ENCODE results near the gene MEIOSIN.

- TF ChIP-seq, protein P1, sequence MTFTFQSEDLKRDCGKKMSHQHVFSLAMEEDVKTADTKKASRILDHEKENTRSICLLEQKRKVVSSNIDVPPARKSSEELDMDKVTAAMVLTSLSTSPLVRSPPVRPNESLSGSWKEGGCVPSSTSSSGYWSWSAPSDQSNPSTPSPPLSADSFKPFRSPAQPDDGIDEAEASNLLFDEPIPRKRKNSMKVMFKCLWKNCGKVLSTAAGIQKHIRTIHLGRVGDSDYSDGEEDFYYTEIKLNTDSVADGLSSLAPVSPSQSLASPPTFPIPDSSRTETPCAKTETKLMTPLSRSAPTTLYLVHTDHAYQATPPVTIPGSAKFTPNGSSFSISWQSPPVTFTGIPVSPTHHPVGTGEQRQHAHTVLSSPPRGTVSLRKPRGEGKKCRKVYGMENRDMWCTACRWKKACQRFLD (tag by site-specific recombination; IDR thresholded peaks at IDR 0.05), result no peak
- TF ChIP-seq CTCF (tag by site-specific recombination; IDR thresholded peaks at IDR 0.05) (no peak), ZNF596 (tag by site-specific recombination; IDR thresholded peaks at IDR 0.05) (no peak), ZNF501 (tag by site-specific recombination; IDR thresholded peaks at IDR 0.05) (no peak), ZFHX2 (tag by site-specific recombination; conservative IDR thresholded peaks at IDR 0.05) (no peak), ZNF544 (tag by site-specific recombination; IDR thresholded peaks at IDR 0.05) (no peak)
- TF ChIP-seq, protein P2, sequence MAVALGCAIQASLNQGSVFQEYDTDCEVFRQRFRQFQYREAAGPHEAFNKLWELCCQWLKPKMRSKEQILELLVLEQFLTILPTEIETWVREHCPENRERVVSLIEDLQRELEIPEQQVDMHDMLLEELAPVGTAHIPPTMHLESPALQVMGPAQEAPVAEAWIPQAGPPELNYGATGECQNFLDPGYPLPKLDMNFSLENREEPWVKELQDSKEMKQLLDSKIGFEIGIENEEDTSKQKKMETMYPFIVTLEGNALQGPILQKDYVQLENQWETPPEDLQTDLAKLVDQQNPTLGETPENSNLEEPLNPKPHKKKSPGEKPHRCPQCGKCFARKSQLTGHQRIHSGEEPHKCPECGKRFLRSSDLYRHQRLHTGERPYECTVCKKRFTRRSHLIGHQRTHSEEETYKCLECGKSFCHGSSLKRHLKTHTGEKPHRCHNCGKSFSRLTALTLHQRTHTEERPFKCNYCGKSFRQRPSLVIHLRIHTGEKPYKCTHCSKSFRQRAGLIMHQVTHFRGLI (tag by site-specific recombination; IDR thresholded peaks at IDR 0.05), result no peak
These were observed 9.7 kb downstream of the MEIOSIN start for GRCh38 chr19:45742969-45743368.
